ENCODE measurements around the gene LMNA. TPM values are rescaled to one million over a fixed set of nuclear protein-coding genes. Genes with fewer than 3 reads are reported as not detected.

Gene LMNA
- total RNA-seq, 1 experiment from 2014 or later = 68.8 TPM

DNA sequence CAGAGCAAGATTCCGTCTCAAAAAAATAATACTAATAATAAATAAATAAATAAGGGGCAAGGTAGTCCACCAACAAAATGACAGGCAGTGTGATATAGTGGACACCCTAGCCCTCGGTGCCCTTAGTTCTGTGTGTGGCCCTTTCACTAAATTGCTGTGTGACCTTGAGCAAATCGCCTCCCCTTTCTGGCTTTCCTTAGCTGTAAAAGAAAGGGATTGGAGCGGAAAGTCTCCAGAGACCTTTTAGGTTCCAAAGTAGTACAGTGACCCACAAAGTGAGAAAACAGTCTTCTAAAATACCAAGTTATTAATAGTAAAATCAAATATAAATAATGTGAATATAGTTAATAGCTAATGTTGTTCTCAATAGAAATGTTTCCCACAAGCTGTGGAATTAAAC, 7.6 kb downstream of the LMNA start (continued):
- TF ChIP-seq AR (CRISPR knock-in tag; IDR thresholded peaks at IDR 0.05) (no peak), ZNF396 (CRISPR knock-in tag; IDR thresholded peaks at IDR 0.05; ENCODE audit: borderline replicate concordance) (no peak), NR1H2 (CRISPR knock-in tag; IDR thresholded peaks at IDR 0.05) (no peak), ZNF416 (CRISPR knock-in tag; IDR thresholded peaks at IDR 0.05) (no peak), ELF4 (CRISPR knock-in tag; IDR thresholded peaks at IDR 0.05; ENCODE audit: low read depth) (no peak)
- TF ChIP-seq, protein P1, sequence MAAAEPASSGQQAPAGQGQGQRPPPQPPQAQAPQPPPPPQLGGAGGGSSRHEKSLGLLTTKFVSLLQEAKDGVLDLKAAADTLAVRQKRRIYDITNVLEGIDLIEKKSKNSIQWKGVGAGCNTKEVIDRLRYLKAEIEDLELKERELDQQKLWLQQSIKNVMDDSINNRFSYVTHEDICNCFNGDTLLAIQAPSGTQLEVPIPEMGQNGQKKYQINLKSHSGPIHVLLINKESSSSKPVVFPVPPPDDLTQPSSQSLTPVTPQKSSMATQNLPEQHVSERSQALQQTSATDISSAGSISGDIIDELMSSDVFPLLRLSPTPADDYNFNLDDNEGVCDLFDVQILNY (CRISPR knock-in tag; IDR thresholded peaks at IDR 0.05) = no peak

DNA sequence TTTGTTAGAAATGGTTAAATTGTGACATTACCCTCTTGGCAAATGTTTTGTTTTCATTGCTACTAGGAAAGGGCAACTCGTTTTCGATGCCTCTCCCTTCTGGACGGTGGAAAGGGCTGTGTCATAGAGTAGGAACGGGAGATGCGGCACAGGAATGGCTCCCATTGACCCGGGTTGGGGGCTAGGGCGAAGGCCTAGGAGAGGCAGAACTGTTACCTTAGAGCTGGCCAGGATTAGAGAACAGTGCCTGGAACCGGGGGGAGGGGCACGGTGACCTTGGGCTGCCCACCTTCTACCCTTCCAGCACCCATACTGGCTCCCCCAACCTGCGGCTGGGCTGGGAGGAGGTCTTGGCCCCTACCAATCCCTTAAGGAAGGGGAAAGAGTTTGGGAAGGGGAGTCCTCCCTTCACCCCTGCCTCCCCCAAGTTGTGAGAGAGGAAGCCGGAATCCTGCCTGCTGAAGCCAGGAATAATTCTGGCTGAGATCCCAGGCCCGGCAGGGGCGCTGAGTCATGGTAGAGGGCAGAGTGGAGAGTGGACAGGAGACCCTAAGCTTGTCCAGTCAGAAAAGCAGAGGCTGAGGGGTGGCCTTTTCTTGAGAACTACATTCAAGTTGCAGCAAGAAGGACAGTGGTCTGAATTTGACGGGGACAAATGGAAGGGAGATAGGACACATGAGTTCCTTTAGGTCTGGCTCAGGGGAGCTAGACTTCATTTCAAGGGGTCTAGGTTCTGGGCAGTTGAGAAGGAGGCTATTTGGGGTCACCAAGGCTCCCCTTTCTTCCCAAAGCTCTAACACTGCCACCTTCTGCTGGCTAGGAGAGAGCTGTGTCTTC, 8.2 kb downstream of the LMNA start:
- peaks cover 59% of the 10 kb centered on the region for H3K4me1 Mint-ChIP-seq
- H3K36me3 Mint-ChIP-seq = no peaks in the 10 kb centered on the region
- DNase-seq (ENCODE audit: low spot score) = no peak
- no peaks in the 10 kb centered on the region for H3K27me3 Mint-ChIP-seq (ENCODE audit: low read depth)
- no peaks in the 10 kb centered on the region for H3K9me3 Mint-ChIP-seq
- H3K4me3 Mint-ChIP-seq = peak overlapping the region; percentile 10; the same call in 1 of the 2 replicates
- H3K27ac Mint-ChIP-seq = peak overlapping the region; percentile 73
- ChIA-PET POLR2A (interaction anchor here (0.7 to 2.3 kb wide), 5 partner anchors 9 to 26 kb away, joined by 3 to 8 read pairs (median 6); partner anchors contain the start of gene LMNA), CTCF (interaction anchor here (0.6 to 28.0 kb wide), 21 partner anchors 7 to 1453 kb away, joined by 3 to 1176 read pairs (median 6); partner anchors contain the start of genes KHDC4, LMNA, MEX3A and PMF1)
- 0 out of 2 replicates have a peak, but pooled peaks have one; percentile 47 for TF ChIP-seq ESRRA (CRISPR knock-in tag; IDR thresholded peaks at IDR 0.05; ENCODE audit: borderline replicate concordance)
- no peak for TF ChIP-seq AFF4 (CRISPR knock-in tag; IDR thresholded peaks at IDR 0.05; ENCODE audit: borderline replicate concordance)
- no peak for TF ChIP-seq SP1 (CRISPR knock-in tag; conservative IDR thresholded peaks at IDR 0.05)
- TF ChIP-seq ATF1 (CRISPR knock-in tag; IDR thresholded peaks at IDR 0.05) = no peak
- ATAC-seq = no peak

GRCh38 chr1:156123356-156124196, 9.1 kb downstream of the LMNA start:
- Mint-ChIP-seq H3K36me3 (no peaks in the 10 kb centered on the region), H3K9me3 (no peaks in the 10 kb centered on the region), H3K27ac (peak overlapping the region; percentile 73), H3K4me3 (peak overlapping the region; percentile 42), H3K27me3 (ENCODE audit: low read depth) (no peaks in the 10 kb centered on the region), H3K4me1 (peaks cover 57% of the 10 kb centered on the region)
- DNase-seq (ENCODE audit: low spot score) (peak; percentile 68), ATAC-seq (peak; percentile 56)
- ChIA-PET POLR2A (interaction anchor here (0.7 to 2.3 kb wide), 5 partner anchors 9 to 27 kb away, joined by 3 to 8 read pairs (median 6); partner anchors contain the start of gene LMNA), CTCF (interaction anchor here (1.0 to 28.0 kb wide), 19 partner anchors 9 to 189 kb away, joined by 3 to 1176 read pairs (median 6); partner anchors contain the start of genes KHDC4, LMNA, MEX3A and PMF1)
- TF ChIP-seq FOXK1 (CRISPR knock-in tag; IDR thresholded peaks at IDR 0.05) (0 out of 2 replicates have a peak, but pooled peaks have one; percentile 47), NFE2L1 (CRISPR knock-in tag; IDR thresholded peaks at IDR 0.05) (0 out of 2 replicates have a peak, but pooled peaks have one; percentile 26), FOXJ3 (CRISPR knock-in tag; IDR thresholded peaks at IDR 0.05; ENCODE audit: borderline replicate concordance) (no peak), CTCF (IDR thresholded peaks at IDR 0.05) (peak; percentile 16; the same call in 1 of the 2 replicates), GABPB1 (CRISPR knock-in tag; IDR thresholded peaks at IDR 0.05) (0 out of 2 replicates have a peak, but pooled peaks have one; percentile 47)
